GM21526 (cell line): Measurements from ENCODE around the gene RIBC2.
"Not testable (repeated sequence)": the region's sequence is repeated elsewhere in the genome, so short reads cannot be mapped to it uniquely, and the experiment has no call there.

ENCODE experiments used
- ATAC-seq: cut with Tn5 transposase; IDR thresholded peaks from one replicate; pipeline ENCODE4 v1.9.1; 2021; ENCODE audit warnings: moderate library complexity; ENCODE audit not compliant: unreplicated experiment, low FRiP score

The RIBC2 gene, protein sequence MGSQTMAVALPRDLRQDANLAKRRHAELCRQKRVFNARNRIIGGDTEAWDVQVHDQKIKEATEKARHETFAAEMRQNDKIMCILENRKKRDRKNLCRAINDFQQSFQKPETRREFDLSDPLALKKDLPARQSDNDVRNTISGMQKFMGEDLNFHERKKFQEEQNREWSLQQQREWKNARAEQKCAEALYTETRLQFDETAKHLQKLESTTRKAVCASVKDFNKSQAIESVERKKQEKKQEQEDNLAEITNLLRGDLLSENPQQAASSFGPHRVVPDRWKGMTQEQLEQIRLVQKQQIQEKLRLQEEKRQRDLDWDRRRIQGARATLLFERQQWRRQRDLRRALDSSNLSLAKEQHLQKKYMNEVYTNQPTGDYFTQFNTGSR

DNA sequence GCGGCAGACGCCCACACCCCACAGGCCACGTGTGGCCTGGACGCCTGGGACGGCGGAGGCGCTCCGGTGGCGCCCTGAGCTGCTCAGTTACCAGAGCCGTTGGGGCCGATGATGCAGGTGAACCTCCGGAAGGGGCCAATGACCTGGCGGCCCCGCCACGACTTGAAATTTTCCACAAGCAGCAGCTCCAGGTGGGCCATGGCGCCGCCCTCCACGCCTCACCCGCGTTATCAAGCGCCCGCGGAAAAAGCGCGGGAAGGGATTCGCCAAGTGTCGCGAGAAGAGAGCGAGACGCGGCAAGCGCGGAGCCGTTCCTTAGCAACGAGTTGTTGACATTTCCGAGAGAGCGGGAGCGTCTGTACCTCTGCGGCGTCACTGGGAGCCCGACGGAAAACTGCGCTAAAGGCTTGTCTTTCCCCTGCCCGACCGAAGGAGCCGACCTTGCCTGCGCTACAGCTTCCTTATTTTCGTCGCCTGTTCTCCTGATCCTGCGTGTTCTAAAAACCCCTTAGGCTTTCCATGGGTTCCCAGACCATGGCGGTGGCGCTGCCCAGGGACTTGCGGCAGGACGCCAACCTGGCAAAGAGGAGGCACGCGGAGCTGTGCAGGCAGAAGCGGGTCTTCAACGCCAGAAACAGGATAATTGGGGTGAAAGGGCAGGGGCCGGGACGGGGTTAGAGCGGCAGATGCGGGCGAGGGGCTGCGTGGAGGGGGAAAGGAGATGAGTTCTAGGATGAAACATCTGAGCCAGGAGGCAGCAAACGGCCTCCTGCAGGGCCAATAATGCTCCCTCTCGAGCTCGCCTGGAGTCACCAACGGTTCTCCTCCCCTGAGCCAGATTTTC lies at the start of gene RIBC2, which contains the start of gene SMC1B:
Gene RIBC2, plus strand, starts transcription at position 326 of the 844 bp plus-strand sequence. Its CDS starts 194 bp downstream, at position 520.
Gene SMC1B, minus strand, starts transcription at position 232 of the 844 bp plus-strand sequence. Its CDS starts 32 bp downstream, at position 200.
- no peak for ATAC-seq

DNA sequence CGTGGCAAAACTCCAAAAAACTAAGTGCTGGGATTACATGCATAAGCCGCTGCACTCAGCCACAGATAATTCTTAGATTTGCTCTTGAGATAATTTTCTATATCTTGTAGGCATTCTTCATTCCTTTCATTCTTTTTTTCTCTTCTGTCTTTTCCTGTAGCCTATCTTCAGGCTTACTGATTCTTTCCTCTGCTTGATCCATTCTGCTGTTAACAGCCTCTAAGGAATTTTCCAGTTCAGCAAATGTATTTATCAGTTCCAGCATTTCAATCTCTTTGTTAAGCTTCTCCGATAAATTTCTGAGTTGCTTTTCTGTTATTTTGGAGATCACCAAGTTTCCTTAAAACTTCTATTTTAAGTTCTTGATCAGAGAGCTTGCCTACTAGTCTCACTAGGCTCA lies 46.8 kb upstream of the RIBC2 start:
- ATAC-seq = no peak

DNA sequence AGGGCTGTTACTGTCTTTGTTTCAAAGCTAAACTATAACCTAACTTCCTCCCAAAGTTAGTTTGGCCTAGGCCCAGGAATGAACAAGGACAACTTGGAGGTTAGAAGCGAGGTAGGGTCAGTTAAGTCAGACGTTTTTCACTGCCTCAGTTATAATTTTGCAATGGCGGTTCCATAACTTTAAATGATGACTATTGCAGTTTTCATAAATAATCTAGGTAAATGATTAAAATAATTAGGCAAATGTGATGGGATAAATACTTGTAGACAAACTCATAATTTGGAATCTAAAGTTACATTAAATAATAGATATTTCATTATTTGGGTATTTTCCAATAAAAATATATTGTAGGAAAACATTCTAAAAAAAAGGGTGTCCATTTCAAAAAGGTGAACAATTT lies 39.9 kb upstream of the RIBC2 start:
- not testable (repeated sequence) for ATAC-seq

DNA sequence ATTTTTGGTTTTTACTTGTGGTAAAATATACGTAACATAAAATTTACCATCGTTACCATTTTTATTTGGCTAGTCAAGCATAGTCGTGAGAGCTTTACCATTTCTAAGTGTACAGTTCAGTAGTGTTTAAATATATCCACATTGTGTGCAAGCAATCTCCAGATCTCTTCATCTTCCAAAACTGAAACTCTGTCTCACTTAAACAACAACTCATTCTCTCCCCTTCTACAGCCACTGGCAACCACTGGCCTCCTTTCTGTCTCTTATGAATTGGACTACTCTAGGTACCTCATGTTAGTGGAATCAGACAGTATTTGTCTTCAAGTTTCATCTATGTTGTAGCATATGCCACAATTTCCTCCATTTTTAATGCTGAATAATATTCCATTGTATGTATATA lies 37.5 kb upstream of the RIBC2 start:
- ATAC-seq = no peak

DNA sequence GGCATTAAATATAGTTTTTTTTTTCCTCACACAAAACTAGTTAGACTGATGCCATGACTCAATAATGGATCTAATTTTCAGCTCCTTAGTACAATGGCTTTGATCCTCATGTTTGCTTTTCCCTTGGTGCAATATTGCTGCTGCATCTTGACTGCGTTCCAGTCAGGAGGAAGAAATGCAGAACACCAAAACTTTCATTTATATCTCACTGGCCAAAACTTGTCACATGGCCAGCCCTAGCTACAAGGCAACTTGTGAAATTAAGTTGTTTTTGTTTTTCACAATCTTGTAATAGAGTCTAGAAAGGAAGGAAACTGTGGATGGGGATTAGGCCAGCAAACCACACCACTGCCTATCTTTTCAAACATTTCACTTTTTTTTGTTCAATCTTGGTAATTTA lies 36.8 kb upstream of the RIBC2 start:
- ATAC-seq = no peak

DNA sequence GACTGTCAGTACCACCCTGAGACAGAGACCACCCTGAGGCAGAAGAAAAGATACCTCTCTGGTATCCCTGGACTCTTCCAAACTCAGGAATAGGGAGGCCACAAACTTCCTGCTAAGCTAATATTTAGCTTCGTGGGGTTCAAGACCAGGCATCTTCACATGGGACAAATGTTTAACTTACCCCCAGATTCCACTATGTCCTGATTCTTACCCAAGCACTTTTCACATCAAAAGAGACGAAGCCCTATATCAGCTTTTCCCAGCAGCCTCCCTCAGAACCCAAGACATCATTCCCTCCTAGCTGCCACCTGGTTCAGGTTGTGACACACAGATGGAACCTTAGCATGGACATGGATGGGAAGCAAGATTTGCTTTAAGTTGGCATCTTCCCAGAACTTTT lies 32.1 kb upstream of the RIBC2 start:
- no peak for ATAC-seq

DNA sequence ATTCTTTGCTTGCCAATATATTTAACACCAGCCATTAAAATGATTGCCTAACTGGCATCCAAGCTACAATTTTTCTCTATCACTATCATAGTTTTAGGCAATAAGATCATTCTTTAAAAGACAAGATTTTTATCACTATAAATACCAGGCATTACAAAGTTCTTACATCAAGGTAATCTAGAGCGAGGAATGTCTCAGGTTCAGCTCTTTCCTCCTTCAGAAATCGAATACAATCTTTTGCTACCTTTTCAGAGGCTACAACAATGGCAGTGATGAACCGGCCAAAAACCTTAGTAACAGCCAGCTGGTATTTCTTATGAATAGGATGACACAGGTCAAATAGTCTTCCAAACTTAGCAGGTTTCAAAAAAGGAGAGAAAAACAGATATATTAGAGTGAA lies 23.9 kb upstream of the RIBC2 start:
- ATAC-seq = no peak

DNA sequence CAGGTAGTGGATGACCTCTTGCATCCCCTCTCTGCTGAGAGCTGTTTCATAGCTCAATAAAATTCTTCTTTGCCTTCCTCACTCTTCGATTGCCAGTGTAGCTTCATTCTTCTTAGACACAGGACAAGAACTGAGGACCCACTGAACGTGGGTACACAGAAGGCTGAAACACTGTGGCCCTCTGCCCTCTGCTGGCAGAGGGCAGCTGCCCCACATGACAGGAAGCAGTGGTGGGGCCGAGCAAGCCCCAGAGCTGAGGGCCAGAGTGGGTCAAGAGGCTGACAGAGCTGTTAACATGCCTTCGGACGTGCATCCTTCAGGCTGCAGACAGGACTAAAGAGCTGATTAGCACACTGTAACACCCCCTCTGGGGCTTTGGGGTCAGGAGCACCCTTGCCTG lies 15.7 kb upstream of the RIBC2 start:
- no peak for ATAC-seq

DNA sequence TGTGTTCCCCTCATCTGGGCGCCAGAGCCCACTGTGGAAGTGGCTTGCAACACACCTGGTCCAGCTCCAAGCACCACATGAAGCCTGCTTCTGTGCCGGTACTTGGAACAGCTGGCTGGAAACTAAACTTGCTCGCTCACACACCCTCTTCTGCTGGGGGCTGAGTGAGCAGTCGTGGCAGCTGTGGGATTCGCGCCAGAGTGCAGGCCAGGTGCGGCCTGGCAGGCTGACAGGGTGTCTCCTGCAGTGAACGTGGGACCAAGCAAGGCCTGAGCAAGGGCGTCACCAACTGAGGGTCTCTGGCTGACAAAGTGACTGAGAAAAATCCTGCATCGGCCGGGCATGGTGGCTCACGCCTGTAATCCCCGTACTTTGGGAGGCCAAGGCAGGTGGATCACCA lies 15.3 kb upstream of the RIBC2 start:
- ATAC-seq = no peak

DNA sequence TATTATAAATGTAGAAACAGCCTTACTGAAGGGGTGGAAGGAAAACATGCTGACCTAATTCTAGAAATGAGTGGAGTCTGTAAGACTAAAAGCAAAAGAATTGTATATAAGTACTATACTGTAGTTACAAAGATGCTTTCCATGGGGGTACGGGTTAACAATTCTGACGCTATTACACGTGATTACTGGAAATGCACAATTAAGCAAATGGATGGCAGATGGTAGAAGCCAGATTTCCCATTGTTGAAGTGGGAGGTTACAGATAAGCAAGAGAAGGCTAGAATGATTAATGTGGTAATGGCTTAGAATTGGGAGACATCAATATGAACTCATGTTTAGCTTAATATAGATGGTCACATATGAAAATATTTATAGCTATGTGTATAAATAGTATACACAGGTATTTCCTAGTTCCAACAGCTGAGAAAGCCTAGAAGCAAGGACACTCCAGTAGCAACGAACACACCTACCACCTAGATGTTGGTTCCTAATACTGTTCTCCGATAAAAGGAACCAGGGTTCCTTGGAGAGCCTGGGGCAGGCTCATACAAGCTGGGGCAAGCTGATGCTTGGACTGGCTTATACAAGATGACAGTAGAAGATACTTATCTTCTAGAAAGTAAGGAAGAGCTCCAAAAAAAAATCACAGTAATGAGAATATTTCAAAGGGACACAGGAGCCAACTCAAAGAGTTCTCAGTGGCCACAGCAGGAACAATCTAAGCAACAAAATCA lies 13.6 kb upstream of the RIBC2 start:
- no peak for ATAC-seq

DNA sequence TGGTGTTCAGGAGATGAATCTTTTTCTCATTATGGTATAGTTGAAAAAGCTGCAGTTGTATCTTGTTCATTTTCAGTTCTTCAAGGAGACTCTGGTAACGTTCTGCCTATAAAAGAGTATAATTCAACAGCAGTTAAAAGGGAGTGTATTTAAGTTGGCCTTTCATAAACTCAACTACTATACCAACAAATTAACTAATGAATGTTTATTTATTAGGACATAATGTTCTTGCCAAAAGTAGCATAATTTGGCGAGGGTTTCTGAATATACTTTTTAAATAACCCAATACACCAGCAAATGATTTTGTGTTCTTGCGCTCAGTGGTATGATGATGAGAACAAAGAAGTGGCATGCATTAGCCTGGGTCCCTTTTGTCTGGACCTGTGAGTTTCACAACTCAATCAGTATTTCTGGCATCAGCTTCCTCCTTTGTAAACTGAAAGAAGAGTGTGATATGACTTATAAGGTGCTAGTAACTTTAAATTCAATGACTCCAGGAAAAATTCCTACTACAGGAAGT lies 11.0 kb upstream of the RIBC2 start:
- no peak for ATAC-seq

DNA sequence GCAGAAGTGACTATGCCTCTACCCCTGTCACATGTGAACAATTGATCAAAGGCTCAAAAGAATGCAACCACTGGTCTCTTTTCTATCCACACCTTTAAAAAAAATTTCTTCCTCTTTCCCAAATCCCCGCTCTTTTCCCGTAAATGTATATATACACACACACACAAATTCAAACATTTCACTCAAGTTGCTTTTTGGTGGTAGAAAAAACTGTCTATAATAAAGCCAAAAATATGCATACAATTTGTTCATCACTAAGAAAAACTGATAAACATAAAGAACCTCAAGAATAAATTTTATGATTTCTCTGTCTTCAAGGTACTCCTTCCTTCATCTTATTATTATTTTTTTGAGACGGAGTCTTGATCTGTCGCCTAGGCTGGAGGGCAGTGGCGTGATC lies 5.7 kb upstream of the RIBC2 start:
- ATAC-seq = no peak

DNA sequence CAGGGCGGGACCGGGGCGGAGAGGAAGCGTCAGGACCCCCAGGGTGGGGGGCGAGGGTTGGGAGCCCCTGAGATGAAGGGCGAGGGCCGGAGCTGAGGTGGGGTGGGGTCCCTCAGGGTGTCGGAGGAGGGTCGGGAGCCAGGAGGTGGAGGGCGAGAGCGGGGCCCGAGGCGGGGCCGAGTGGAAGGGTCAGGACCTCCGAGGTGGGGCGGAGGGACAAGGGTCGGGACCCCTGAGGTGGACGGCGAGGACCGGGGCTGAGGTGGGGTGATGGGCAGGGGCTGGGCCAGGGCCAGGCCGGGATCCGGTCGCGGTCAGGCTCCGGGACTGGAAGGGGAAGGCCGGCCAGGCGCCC lies 503 bp upstream of the RIBC2 start:
- no peak for ATAC-seq

DNA sequence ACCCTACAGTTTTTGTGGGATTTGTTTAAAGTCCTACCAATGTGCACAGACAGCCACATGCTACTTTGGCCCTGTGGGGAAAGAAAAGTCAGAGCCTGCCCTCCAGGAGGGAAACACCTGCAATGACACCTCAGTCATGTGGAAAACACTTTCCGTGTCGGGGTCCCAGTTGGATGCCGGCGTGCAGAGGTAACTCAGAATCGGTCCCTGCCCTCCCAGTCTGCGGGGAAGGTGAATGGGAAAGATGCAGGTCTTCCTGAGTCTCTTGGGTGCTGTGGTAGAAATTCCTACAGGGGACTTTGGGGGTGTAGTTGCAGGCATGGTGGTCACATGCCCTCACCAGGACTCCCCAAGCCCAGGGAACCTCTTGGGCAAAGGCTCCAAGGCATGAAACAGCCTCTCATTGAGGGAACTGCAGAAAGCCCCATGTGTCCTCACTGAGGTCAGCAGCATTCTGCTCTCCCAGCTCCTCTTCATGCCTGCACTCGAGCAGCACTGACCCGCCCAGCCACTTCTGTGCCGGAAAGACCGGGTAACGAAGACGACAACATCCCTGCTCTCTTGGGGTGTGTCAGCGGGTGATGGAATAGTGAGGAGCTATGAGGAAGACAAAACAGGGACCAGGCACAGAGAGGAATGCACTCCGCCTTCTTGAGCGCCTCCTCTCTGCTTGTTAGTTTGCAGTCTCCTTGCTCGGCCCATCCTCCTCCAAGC lies 4.7 kb downstream of the RIBC2 start:
- ATAC-seq = no peak

DNA sequence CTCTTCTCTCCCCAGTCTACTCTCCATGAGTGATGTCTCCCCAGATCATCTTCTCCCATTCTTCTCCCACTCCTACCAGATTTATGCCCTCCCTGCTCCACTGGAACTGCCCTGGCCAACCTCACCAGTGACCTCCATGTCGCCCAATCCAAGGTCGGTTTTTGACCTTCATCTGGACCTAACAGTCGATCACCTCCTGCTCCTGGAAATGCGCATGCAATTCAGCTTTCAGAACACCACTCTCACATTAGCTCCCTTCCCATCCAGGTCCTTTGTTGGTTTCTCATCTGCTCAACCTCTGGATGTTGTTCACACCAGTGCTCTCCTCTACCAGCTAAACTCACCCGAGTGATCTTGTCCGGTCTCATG lies 5.3 kb downstream of the RIBC2 start:
- ATAC-seq = no peak

DNA sequence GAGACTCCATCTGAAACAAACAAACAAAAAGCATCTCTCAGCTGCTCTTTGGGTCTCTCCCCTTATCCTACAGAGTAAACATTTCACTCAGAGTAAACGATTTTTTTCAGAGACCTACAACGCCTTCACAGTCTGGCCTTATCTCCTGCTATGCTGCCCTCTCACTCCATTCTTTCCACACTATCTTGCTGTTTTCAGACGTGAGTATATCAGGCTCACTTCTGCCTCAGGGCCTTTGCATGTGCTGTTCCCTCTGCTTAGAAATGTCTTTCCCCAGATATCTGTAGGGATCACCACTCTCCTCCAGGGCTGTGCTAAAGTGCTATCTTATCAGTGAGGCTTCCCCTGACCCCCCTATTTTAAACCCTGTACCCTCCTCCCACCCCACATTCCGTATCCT lies 6.5 kb downstream of the RIBC2 start:
- no peak for ATAC-seq

DNA sequence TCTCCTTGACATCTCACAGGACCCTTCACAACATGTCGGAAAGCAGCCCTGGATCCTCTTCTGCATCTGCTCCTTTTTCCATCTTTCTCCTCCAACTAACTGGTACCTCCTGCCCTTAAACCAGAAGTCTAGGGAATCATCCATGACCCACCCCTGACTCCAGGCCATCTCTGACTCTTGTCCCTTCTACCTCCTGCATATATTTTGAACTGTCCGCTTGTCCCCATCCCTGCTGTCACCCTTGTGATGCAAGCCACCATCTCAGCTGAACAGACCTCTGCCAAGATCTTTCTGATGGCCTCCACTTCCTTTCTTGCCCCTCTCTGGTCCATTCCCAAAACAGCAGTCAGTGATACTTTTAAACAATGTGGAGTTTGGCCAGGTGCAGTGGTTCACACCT lies 7.0 kb downstream of the RIBC2 start:
- no peak for ATAC-seq

DNA sequence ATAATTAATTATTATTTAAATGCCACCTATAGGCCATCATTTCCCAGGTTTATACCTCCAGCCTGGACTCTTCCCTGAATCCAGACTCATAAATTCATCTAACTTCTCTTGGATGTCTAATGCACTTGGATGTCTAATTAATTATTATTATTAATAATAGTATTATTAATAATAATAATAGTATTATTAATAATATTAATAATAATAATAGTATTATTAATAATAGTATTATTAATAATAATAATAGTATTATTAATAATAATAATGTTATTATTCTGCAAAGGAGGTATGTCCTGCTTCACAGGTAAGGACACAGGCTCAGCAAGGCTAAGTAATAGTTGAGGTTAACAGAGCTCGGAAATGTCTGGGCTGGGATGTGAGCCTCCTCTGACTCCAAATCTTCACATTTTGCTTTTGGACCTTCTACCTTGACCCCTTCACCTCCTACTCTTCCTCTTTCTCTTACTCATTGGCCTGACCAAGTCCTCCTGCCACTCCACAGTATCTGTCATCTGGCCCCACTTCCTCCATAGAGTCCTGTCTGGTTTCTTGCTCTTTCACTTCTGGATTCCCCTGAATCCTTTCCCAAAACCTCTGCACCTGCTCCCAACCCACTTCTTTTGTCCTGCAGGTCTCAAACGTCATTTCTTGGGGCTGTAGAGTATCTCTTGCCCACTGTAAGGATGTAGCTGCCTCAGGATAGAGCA lies 8.0 kb downstream of the RIBC2 start:
- no peak for ATAC-seq

DNA sequence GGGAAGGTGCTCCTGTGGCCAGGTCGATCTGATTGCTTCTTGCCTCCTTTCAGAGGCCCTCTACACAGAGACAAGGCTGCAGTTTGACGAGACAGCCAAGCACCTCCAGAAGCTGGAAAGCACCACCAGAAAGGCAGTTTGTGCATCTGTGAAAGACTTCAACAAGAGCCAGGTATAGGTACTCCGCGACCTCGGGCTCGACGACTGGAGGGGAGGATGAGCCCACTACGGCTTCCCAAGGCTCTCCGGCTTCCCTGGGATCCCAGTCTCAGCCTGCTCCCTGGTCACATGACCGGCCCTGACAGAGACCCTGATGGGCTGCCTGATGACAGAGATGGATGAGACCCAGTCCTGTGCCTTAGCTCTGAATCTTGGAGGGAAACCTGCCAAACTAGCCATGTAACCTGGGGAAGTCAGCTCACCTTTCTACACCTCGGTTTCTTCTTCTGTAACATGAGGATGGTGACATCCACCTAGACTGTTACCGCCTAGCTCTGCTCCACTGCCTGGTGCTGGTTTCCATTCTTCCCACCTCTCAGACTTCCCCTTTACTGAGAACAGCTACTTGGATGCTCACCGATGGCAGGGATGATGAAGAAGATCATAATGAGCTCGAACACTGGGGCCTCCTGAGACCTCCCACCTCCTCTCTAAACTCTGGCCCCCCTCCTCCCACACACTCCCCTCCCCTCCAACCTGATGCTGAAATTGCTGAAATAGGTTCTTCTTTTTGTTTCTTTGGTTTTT lies 8.9 kb downstream of the RIBC2 start:
- ATAC-seq = no peak
